GM19328 (cell line): Measurements from ENCODE around the gene MKNK2.
"Not testable (repeated sequence)": the region's sequence is repeated elsewhere in the genome, so short reads cannot be mapped to it uniquely, and the experiment has no call there.

ENCODE experiments used
- ATAC-seq: cut with Tn5 transposase; IDR thresholded peaks from one replicate; pipeline ENCODE4 v1.9.1; 2021; ENCODE audit warnings: mild to moderate bottlenecking, moderate library complexity; ENCODE audit not compliant: unreplicated experiment

Gene MKNK2

DNA sequence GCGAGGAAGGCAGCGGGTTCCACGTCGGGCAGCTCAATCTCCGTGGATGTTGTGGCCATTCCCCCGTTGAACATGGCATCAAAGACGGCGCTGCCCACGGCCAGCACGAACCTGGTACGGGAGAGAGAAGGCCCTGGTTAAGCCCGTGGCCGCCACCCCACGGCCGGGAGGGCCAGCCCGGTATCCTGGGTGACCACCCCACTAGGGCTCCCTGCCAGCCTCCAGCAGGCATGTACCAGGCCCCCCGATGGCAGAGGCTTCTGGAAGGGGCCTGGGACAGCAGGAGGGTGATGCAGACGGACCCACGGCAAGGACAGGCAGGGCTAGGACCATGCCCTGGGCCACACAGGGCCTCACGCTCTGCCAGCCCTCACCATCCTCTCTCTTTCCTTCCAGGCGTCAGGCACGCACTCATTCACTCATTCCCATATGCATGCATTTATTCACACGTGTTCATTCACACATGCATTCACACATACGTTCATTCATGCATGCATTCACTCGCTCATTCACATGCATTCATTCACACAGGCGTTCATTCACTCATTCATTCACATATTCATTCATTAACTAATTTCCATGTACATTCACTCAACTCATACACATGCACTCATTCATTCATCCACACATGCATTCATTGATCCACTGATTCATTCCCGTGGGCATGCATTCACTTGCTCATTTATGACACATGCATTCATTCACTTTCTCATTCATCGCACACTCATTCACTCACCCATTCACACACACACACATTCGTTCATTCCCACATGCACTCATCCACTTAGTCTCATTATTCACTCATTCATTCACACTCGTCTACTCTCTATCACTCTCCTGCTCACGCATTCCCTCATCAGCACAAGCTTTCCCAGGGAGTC, 53.5 kb downstream of the MKNK2 start:
- ATAC-seq: no peak

DNA sequence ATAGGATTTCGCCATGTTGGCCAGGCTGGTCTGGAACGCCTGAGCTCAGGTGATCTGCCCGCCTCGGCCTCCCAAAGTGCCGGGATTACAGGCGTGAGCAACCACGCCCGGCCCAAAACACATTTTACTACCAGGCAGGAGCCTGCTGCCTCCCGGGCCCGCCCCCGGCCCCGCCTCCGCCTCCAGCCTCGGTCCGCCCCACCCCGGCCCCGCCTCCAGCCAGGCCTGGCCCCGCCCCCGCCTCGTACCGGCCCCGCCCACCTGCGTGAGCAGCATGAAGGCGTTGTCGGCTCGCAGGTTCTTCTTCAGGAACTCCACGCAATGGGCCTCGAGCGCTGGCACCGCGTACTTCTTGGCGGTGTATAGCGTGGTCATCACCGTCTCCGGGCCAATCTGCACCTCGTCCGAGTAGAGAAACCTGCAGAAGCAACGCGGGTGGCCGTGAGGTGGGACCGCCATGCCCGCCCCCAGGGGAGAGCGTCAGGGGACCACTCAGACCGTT, 58.2 kb downstream of the MKNK2 start:
- ATAC-seq: no peak

DNA sequence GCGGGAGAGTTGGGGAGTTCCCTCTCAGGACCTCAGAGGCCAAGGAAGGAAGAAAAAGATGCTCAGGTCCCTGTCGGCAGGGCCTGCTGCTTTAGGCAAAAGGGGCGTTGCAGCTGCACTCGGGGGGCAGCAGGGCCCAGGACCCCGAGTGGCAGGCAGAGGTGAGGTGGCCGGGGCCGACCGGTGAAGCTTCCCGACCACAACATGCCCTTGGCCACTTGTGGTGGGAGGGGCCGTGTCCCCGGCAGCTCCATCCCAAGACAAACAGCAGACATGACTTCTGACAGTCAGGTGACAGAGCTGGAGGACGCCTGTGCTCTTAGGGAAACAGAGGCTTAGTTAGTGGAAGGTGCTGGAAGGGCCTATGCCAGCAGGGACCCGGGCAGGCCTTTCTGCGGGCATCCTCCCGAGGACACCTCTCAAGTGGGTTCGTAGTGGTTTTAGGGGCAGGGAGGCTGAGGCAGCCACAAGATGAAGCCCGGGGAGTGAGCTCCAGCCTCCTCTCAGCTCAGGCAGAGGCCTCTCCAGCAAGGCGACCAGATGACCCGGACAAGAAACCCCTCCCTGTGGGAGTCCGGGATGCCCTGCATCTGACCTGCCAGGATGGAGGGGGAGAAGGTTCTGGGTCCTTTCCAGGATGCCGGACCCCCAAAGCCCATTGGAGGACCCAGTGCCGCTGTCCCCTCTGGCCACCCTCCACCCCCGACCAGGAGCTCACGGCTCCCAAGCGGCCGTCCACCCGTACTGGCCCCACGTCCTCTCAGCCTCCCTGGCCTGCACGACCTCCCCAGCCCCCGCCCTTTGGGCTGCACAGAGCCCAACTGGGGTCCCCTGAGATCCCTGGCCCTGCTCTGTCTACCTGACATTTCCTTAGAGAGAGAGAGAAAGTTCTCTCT, 59.8 kb downstream of the MKNK2 start:
- ATAC-seq: no peak

DNA sequence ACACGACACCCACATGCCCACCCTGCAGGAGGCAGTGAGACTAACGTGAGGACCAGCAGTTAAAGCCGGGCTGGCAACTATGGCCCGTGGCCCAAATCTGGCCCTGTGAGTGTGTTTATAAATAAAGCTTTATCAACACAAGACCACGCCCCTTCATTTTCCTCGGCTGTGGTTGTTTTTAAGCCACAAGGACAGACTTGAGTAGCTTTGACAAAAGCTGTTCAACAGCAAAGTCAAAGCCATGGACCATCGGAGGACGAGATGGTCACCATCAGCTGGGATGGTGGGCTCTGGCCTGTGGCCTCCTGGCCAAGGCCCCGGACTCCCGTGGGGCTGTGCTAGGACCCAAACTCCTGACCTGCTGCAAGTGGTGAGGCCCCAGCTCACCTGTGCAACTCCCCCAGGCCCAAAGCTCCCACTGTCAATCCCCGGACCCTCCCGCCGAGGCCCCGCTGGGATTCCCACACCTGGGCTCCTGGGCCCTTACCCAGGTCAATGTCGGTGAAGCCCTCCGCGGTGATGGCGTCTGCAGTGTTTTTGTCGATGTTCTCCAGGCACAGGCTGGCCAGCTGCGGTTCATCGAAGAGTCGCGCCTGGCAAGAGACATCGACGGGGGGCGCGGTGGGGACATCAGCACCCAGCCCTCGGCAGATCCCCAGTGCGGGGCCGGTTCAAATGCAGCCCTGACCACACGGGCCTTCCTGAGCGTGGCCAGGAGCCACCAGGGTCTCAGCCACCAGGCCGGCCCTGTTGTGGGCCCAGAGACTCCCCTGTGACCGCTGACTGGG, 60.6 kb downstream of the MKNK2 start:
- ATAC-seq: no peak

DNA sequence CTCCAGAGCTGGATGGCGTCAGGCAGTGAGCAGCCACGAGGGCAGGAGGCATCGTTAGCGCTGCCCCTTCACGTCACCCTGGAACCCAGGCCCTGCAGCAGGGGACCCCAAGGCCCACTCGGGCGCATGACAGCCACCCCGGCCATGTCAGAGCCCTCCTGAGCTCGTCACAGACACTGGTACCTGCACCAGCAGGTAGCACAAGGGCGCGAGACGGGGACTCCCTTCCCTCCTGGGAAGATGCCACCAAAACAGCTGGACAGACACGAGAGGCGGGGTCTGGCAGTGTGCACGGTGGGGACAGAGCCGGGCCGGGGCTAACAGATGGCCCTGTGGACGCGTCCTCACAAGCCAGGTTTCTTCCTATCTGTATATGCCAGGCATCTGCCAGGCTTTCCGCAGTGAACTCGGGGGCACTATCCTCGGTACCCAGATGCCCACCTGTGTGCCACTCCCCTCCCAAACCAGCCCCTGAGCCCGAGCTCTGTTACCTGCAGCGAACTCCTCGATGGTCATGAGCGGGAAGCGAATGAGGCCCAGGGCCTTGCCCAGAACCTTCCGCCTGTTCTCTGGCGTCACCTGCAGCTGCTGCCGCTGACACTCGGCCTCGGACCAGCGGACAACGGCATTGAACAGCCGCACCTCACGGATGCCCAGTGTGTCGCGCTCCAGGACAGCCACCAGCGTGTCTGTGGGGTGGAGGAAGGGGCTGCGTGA, 61.4 kb downstream of the MKNK2 start:
- ATAC-seq: no peak

DNA sequence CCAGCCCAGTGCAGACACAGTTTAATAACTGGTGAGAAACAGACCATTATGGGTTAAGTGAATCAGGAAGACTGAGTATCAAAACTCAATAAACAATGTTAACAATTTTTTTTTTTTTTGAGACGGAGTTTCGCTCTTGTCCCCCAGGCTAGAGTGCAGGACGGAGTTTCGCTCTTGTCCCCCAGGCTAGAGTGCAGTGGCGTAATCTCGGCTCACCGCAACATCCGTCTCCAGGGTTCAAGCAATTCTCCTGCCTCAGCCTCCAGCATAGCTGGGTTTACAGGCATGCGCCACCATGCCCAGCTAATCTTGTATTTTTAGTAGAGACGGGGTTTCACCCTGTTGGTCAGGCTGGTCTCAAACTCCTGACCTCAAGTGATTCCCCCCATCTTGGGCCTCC, 62.6 kb downstream of the MKNK2 start:
- ATAC-seq: not testable (repeated sequence)
